Gastrocnemius medialis (tissue), 4 donors: ENCODE results near the gene WWP2. TPM values are rescaled to one million over a fixed set of nuclear protein-coding genes. Genes with fewer than 3 reads are reported as not detected.

Experiments used
- ATAC-seq, 2 donors: fragments of 150-250 bp; one replicate each; pipeline ENCODE4 v1.9.1; 2016
- DNase-seq, 2 donors: peaks; one replicate each; pipeline ENCODE4 v3.0.0-alpha.2; 2019
- H3K27ac ChIP-seq, 4 donors: fragments of 200-600 bp; sonication (generic); 1 replicate in 1 of 4; 2 replicates in 3 of 4; pipeline ENCODE4 v1.5.1; 2016 to 2018; ENCODE audit warnings: mild to moderate bottlenecking in 2 of 4, moderate library complexity in 1 of 4
- H3K27me3 ChIP-seq, 3 donors: fragments of 200-600 bp; sonication (generic) in 2 of 3; 1 replicate in 1 of 3; 2 replicates in 2 of 3; pipeline versions ENCODE4 v1.5.1 to v1.6.0; 2016 to 2019; ENCODE audit warnings: mild to moderate bottlenecking in 1 of 3, moderate library complexity in 1 of 3
- H3K36me3 ChIP-seq, 2 donors: fragments of 200-600 bp; sonication (generic) in 1 of 2; one replicate each; pipeline ENCODE4 v1.5.1; 2017 to 2018
- H3K4me1 ChIP-seq, 2 donors: fragments of 200-600 bp; sonication (generic) in 1 of 2; one replicate each; pipeline ENCODE4 v1.5.1; 2016 to 2017; ENCODE audit warnings: mild to moderate bottlenecking in 2 of 2
- H3K4me3 ChIP-seq, 4 donors: fragments of 200-600 bp; sonication (generic) in 3 of 4; 1 replicate in 1 of 4; 2 replicates in 3 of 4; pipeline ENCODE4 v1.5.1; 2016 to 2019; ENCODE audit warnings: mild to moderate bottlenecking in 2 of 4
- H3K9me3 ChIP-seq, 3 donors: fragments of 200-600 bp; sonication (generic) in 2 of 3; 1 replicate in 1 of 3; 2 replicates in 2 of 3; pipeline ENCODE4 v1.5.1; 2016 to 2019
- CTCF ChIP-seq, 5 experiments: fragments of 450-650 bp in 3 of 5; fragments of 200-600 bp in 2 of 5; sonication (generic) in 2 of 5; IDR thresholded peaks in 4 of 5; conservative IDR thresholded peaks in 1 of 5; 1 replicate in 4 of 5; 2 replicates in 1 of 5; pipeline ENCODE4 v1.5.1; 2016 to 2019; ENCODE audit warnings: antibody characterized with exemption in 5 of 5, mild to moderate bottlenecking in 3 of 5, moderate library complexity in 3 of 5
- POLR2A ChIP-seq, 2 donors: fragments of 450-650 bp; IDR thresholded peaks; one replicate each; pipeline ENCODE4 v1.6.1; 2017; ENCODE audit warnings: antibody characterized with exemption in 2 of 2, mild to moderate bottlenecking in 2 of 2, moderate library complexity in 2 of 2
- in situ Hi-C, 4 donors: fragments of 200-750 bp; cut with MboI; loops; one replicate each; pipeline versions ENCODE4 v1.15.0 to v1.8.0; 2017; ENCODE audit warnings: low sequenced_read_pairs in 4 of 4
- intact Hi-C: fragments of 100-400 bp; cut with DNase I; formaldehyde crosslinking; loops from one replicate; pipeline ENCODE4 v1.15.1; 2023; ENCODE audit warnings: low total_unique reads
- total RNA-seq, 4 donors: library from RNA; depleted of rRNA; stranded (reverse); fragments of >200 nt; gene quantifications; one replicate each; pipeline versions ENCODE4 v1.1.0 to v1.2.3, GENCODE V29; 2016

Gene WWP2
- total RNA-seq, 4 donors from 2014 or later = 29.4 to 35.6 (median 31.8) TPM

GRCh38 chr16:69830146-69830533, 68.0 kb downstream of the WWP2 start:
- no peak for TF ChIP-seq POLR2A (IDR thresholded peaks at IDR 0.05)
- no peak for TF ChIP-seq CTCF (IDR thresholded peaks at IDR 0.05 in 4 of 5, conservative IDR thresholded peaks at IDR 0.05 in 1 of 5)
- DNase-seq = no peak
- ATAC-seq = no peak
- H3K27ac ChIP-seq = peak overlapping the region in 3 of 4 donors; percentile 7 to 44 (median 43)
- H3K4me3 ChIP-seq = no peak overlapping the region
- in situ Hi-C loops = no loop called here
- H3K9me3 ChIP-seq = no peaks in the 10 kb centered on the region
- H3K36me3 ChIP-seq = no peaks in the 10 kb centered on the region
- peaks cover 22 to 30% of the 10 kb centered on the region in 2 donors for H3K4me1 ChIP-seq
- intact Hi-C loops = no loop called here
- H3K27me3 ChIP-seq = no peaks in the 10 kb centered on the region

GRCh38 chr16:69830534-69831211, 68.5 kb downstream of the WWP2 start:
- DNase-seq = no peak
- Histone ChIP-seq H3K4me1 (peaks cover 26 to 35% of the 10 kb centered on the region in 2 donors), H3K9me3 (no peaks in the 10 kb centered on the region), H3K4me3 (no peak overlapping the region), H3K27ac (peak overlapping the region; percentile 7 to 50 (median 44)), H3K36me3 (no peaks in the 10 kb centered on the region), H3K27me3 (no peaks in the 10 kb centered on the region)
- intact Hi-C loops (no loop called here), in situ Hi-C loops (no loop called here)
- no peak for ATAC-seq
- TF ChIP-seq CTCF (IDR thresholded peaks at IDR 0.05 in 4 of 5, conservative IDR thresholded peaks at IDR 0.05 in 1 of 5) (no peak), POLR2A (IDR thresholded peaks at IDR 0.05) (no peak)

GRCh38 chr16:69831212-69832123, 69.3 kb downstream of the WWP2 start:
- no peaks in the 10 kb centered on the region for H3K27me3 ChIP-seq
- no peaks in the 10 kb centered on the region for H3K9me3 ChIP-seq
- intact Hi-C loops (no loop called here), in situ Hi-C loops (no loop called here)
- H3K27ac ChIP-seq = peak overlapping the region in 1 of 4 donors; percentile 43
- DNase-seq = no peak
- H3K36me3 ChIP-seq = no peaks in the 10 kb centered on the region
- H3K4me1 ChIP-seq = peaks cover 33 to 41% of the 10 kb centered on the region in 2 donors
- ATAC-seq = no peak
- TF ChIP-seq CTCF (IDR thresholded peaks at IDR 0.05 in 4 of 5, conservative IDR thresholded peaks at IDR 0.05 in 1 of 5) (no peak), POLR2A (IDR thresholded peaks at IDR 0.05) (no peak)
- H3K4me3 ChIP-seq = no peak overlapping the region

GRCh38 chr16:69833357-69834282, 71.5 kb downstream of the WWP2 start:
- DNase-seq = peak; percentile 17 to 48
- ATAC-seq = peak; percentile 62 to 68
- no peaks in the 10 kb centered on the region for H3K27me3 ChIP-seq
- H3K9me3 ChIP-seq = no peaks in the 10 kb centered on the region
- in situ Hi-C loops (no loop called here), intact Hi-C loops (no loop called here)
- no peaks in the 10 kb centered on the region for H3K36me3 ChIP-seq
- TF ChIP-seq CTCF (IDR thresholded peaks at IDR 0.05 in 4 of 5, conservative IDR thresholded peaks at IDR 0.05 in 1 of 5) = no peak
- TF ChIP-seq POLR2A (IDR thresholded peaks at IDR 0.05) = no peak
- H3K27ac ChIP-seq = peak overlapping the region; percentile 41 to 64 (median 50)
- H3K4me1 ChIP-seq = peaks cover 44 to 52% of the 10 kb centered on the region in 2 donors
- H3K4me3 ChIP-seq = no peak overlapping the region
